ENCODE data around the gene PXDN. TPM values are rescaled to one million over a fixed set of nuclear protein-coding genes. Genes with fewer than 3 reads are reported as not detected.
A peak's percentile ranks its signal among the peaks of the same experiment; 100 is the strongest.

The PXDN gene
- total and polyA plus RNA-seq, 2 donors (not counting 3 experiments of a cell fraction or from before 2014, with no cell fraction given): 231 to 308 TPM

GRCh38 chr2:1606046-1606400 is 138.3 kb downstream of the PXDN start:
- Histone ChIP-seq H4K20me1 (replicated peaks; ENCODE audit: control insufficient read depth, extremely low read depth, insufficient read depth, low read length) (no peaks in the 10 kb centered on the region), H3K9ac (replicated peaks; ENCODE audit: extremely low read depth, insufficient read depth, low read length) (peak overlapping the region; percentile 67), H3K9me3 (replicated peaks; ENCODE audit: control insufficient read depth, insufficient read depth, low read length) (no peaks in the 10 kb centered on the region), H3K4me3 (replicated peaks in 1 of 3; ENCODE audit: insufficient read depth in 1 of 3, low read depth in 1 of 3, low read length in 3 of 3) (no peak overlapping the region), H3K4me1 (ENCODE audit: control insufficient read depth, extremely low read depth, insufficient read depth, low read length) (peaks cover 29% of the 10 kb centered on the region), H3K79me2 (ENCODE audit: control insufficient read depth, insufficient read depth, low read length) (no peaks in the 10 kb centered on the region), H3K9me1 (replicated peaks; ENCODE audit: control insufficient read depth, extremely low read depth, insufficient read depth, low read length) (no peaks in the 10 kb centered on the region), H3K27me3 (ENCODE audit: control insufficient read depth in 2 of 2, insufficient read depth in 2 of 2, low read length in 2 of 2) (peaks cover 0 to 2% of the 10 kb centered on the region in 2 experiments), H2AFZ (ENCODE audit: low read depth, low read length) (no peak overlapping the region), H3K4me2 (ENCODE audit: insufficient read depth, low read length) (peak overlapping the region; percentile 8), H3K36me3 (ENCODE audit: control insufficient read depth in 2 of 2, extremely low read depth in 1 of 2, insufficient read depth in 2 of 2, low read length in 2 of 2) (no peaks in the 10 kb centered on the region), H3K27ac (ENCODE audit: insufficient read depth, low read depth, low read length) (peak overlapping the region; percentile 80)
- TF ChIP-seq FOS (IDR thresholded peaks at IDR 0.05; ENCODE audit: borderline replicate concordance, insufficient read depth, low read length): no peak
- no peak for TF ChIP-seq CTCF (IDR thresholded peaks at IDR 0.05; ENCODE audit: extremely low read depth in 1 of 2, insufficient read depth in 1 of 2, low read depth in 1 of 2, low read length in 2 of 2)
- TF ChIP-seq MAX (IDR thresholded peaks at IDR 0.05; ENCODE audit: insufficient read depth, insufficient read length): no peak
- no peak for TF ChIP-seq POLR2AphosphoS5 (IDR thresholded peaks at IDR 0.05; ENCODE audit: insufficient read depth, low read depth, low read length)
- TF ChIP-seq POLR2A (IDR thresholded peaks at IDR 0.05; ENCODE audit: low read depth, low read length): no peak
- no peak for TF ChIP-seq GATA2 (IDR thresholded peaks at IDR 0.05; ENCODE audit: insufficient read depth, insufficient read length, low read depth, low read length)
- TF ChIP-seq JUN (IDR thresholded peaks at IDR 0.05; ENCODE audit: borderline replicate concordance, insufficient read depth, insufficient read length, low read depth): no peak
- no peak for TF ChIP-seq MYC (IDR thresholded peaks at IDR 0.05; ENCODE audit: low read depth, low read length)
- TF ChIP-seq EZH2 (IDR thresholded peaks at IDR 0.05; ENCODE audit: borderline replicate concordance, low read depth, low read length, severe bottlenecking): no peak
- ChIA-PET POLR2A (interaction anchor here (0.8 kb wide), 1 partner anchor 19 kb away, joined by 3 read pairs; no protein-coding TSS in a partner anchor), CTCF (interaction anchor here (1.0 to 2.5 kb wide), 10 partner anchors 10 to 211 kb away, joined by 3 to 17 read pairs (median 5); no protein-coding TSS in a partner anchor)
- dilution Hi-C loops (cut with MboI; ENCODE audit: extremely low pct_ligation_motif_present, low sequenced_read_pairs) (no loop called here), intact Hi-C loops (cut with micrococcal nuclease) (no loop called here)
- DNase-seq (ENCODE audit: low read depth, low spot score) (no peak), FAIRE-seq (no peak)
- no TSS peak for BruUV-seq (replicated peaks)
